Endothelial cell of hepatic sinusoid (primary cell): ENCODE measurements around the gene MRPL53.
"Not testable (repeated sequence)": the region's sequence is repeated elsewhere in the genome, so short reads cannot be mapped to it uniquely, and the experiment has no call there.

Source experiments
- in situ Hi-C: cut with HindIII; loops from 2 replicates; pipeline ENCODE4 v1.10.0; 2017; ENCODE audit warnings: low sequenced_read_pairs

The MRPL53 gene

DNA sequence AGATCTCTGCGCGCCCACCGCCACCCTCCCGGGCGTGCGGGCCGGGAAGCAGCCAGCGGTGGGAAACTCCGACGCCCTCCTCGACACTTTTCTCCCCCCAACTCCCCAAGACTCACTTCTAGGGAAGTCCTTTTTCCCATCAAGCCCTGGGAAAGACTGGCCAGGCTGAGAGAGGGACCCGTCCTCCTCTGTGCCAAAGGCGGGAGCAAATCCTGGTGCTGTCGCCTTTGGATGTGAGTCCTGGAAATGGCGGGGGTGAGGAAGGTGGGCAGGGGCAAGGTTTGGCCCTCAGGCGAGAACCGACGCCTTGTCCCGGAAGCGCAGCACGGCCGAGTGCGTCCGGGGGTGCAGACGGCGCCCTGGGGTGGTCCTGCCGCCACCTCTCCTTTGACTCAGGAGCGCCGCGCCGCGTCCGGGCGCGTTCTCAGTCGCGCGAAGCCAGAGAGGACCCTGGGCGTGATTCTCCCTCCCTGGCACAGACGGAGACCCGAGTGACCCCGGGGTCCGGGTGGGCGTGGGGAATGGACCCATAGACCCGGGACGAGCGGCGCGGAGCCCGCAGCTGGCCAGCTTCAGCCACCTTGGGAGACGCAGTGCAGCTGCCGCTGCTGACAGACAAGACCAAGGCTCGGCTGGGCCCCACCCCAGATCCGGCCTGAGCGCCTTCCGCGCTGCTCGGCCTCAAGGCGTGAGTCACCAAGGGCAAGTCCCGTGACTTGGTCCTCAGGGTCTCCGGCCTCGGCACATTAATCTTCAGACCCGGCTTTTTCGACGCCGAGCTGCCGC is 30.4 kb upstream of the MRPL53 start:
- in situ Hi-C loops: no loop called here

DNA sequence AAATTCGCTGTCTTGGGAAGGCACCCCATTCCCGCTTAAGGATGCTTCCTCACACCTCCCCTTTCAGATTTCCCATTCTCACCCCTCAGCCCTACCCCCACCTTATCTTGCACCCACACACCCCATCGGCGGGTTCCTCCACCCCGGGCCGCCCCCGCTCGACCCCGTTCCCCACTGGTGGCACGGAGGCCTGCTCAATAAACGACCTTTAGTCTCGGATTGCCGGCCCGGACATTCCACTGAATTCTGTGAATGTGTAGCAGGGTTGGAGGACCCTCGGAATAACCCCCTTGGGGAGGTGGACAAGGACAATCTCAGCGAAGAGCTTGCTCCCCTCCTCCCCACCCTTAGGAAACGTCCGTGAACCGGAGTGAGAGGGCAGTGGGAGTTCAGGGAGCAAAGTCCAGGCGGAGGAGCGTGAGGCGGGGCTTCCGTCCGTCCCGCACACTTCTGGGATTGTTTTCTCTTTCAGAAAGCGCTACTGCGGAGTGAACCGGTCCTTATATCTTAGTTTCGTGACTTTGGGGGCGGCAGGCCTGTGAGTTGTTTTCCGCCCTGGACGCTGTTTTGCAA is 29.8 kb upstream of the MRPL53 start:
- in situ Hi-C loops: no loop called here

- in situ Hi-C loops: no loop called here
These were observed 29.0 kb upstream of the MRPL53 start for GRCh38 chr2:74501335-74502071.

DNA sequence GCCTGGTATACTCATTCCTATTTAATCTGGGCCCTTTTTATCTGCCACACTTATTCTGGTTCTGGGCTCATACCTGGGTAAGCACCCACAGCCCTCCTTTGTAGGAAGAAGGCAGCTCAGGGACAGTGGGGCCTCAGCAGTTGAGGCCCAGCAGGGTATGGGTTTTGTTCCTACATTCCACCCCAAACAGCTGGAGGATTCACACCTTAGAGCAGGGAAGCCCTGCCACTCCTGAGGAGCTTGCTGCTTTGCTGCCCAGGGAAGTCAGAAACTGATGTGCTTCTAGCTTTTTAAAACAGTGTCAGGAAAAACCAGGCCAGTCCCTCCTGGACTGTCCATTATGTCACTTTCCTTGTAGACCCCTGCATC is 28.1 kb upstream of the MRPL53 start:
- in situ Hi-C loops: no loop called here

DNA sequence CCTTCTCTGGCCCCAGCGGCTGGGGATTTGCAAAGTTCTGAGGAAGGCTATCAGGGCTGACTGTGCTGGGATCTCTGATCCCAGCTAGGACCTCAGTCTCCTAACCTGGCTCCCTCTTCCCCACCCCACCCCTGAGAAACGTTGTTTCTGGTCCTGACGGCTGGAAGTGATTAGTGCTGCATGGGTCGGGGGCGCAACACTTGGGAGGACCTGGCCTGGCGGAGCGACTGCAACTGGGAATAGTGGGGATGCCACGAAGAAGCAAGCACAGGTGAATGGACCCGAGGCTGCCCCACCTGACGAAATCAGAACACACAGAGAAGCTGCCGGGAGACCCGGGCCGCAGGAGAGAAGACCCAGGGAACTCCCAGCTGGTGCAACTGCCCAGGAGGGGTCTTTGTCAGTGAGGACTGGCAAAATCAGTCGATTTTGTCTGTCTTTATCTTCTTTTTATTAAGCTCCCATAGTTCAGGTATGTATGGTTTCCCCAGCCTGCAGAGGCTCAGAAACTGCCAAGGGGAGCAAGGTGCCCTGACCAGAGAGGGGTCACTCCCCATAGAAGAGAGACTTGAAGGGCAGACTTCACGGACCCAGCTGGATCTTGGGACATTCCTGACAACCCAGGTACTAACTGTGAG is 27.6 kb upstream of the MRPL53 start:
- in situ Hi-C loops: no loop called here

DNA sequence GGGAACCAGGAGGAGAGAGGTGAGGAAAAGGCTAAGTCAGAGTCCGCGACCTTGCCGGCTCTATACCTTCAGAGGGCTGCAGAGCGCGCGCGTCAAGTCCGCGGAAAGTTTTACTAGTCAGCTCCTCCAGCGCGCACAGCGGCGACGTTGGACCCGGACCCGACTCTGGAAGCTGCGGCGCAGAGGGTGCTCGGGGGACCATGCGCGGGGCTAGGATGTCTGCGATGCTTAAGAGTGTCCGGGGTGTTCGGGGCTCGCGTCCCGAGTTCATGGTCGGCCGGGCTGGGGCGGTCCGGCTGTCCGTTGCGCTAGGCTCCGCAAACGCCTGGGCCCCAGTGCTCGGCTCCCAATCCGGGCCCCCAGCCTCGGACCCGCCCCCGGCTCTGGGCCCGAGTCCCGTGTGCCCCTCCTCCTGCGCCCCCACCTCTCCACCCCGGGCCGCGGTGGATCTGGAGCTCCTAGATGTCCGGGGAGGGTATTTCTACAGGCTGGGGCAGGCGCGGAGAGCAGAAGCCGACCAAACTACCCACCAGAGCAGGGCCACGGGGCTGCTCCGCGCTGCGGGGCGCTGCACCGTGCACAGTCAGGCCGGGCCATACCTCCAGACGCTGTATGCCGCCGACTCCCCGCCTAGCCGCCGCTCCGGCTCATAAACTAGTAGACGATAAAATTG is 26.9 kb upstream of the MRPL53 start, which contains the start of gene LBX2:
Gene LBX2 (minus strand): TSS at position 337 of the 673 bp plus-strand sequence. CDS start 66 bp downstream, at position 271.
- in situ Hi-C loops: no loop called here

GRCh38 chr2:74498500-74499266 is 26.2 kb upstream of the MRPL53 start:
- in situ Hi-C loops: no loop called here

GRCh38 chr2:74497777-74498499 is 25.5 kb upstream of the MRPL53 start:
- in situ Hi-C loops: no loop called here

- in situ Hi-C loops: no loop called here
These were observed 24.7 kb upstream of the MRPL53 start for GRCh38 chr2:74496997-74497776.

- in situ Hi-C loops: no loop called here
These were observed 23.0 kb upstream of the MRPL53 start for GRCh38 chr2:74495440-74495839.

DNA sequence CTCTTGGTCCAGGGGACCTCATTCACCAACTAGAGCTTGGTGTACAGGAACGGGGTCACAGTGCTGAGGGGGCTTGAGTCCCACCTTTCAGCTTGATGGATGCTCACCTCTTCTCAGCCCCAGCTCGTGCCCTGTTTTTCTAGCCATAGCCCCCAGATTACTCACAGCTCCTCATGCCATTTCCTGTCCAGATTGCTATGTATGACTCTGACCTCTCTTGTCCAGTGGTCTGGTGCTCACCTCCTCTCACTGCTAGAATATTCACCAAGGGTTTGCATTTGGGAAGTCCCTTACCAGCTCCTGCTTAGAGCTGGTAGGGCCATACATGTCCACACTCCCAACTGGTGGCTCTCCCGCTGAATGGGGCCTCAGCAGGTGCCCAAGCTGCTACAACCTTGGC is 21.1 kb upstream of the MRPL53 start:
- in situ Hi-C loops: loop anchor here (5.0 kb wide), 1 partner anchor 94 kb away; no protein-coding TSS in a partner anchor

DNA sequence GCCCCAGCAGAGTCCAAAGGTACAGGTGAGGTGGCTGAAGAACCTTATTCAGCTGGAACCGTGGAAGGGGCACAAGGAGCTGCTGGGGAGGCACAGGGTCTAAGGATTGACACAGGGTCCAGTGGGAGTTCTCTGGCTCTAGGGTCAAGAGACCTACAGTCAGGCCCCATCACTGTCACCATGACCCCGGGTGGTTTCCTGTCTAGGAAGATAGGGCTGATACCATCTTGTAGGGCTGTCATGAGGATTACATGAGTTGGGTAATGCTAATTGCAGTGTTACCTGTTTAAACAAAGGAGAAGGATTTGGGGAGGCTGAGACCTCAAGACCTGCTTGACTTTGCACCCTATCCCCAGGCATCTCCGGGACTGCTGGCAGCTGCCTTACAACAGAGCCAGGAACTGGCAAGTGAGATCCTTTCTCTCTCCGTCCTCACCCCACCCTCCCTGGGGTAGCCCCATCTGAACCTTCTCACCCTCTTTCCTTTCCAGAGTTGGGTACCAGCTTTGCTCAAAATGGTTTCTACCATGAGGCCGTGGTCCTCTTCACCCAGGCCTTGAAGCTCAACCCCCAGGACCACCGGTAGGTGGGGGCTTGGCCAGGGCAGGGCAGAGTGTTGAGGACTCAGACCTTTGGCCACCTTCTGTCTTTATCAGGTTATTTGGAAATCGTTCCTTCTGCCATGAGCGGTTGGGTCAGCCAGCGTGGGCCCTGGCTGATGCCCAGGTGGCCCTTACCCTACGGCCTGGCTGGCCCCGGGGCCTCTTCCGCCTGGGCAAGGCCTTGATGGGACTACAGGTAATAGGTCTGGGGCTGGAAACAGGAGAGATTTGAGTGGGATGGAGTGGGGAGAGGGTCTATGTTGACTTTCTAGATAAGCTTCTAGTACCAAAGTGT is 19.4 kb upstream of the MRPL53 start:
- in situ Hi-C loops: loop anchor here (5.0 kb wide), 1 partner anchor 95 kb away; no protein-coding TSS in a partner anchor

- in situ Hi-C loops: loop anchor here (5.0 kb wide), 1 partner anchor 97 kb away; no protein-coding TSS in a partner anchor
These were observed 17.4 kb upstream of the MRPL53 start for GRCh38 chr2:74489906-74490305.

- in situ Hi-C loops: no loop called here
These were observed 16.4 kb upstream of the MRPL53 start for GRCh38 chr2:74488643-74489481.

- in situ Hi-C loops: no loop called here
These were observed 13.7 kb upstream of the MRPL53 start for GRCh38 chr2:74486141-74486540.

- in situ Hi-C loops: not testable (repeated sequence)
These were observed 11.2 kb upstream of the MRPL53 start for GRCh38 chr2:74483675-74484164.
